ENCODE data around the gene TNFRSF25. TPM values are rescaled to one million over a fixed set of nuclear protein-coding genes. Genes with fewer than 3 reads are reported as not detected.

The TNFRSF25 gene
- total and polyA plus RNA-seq, 2 experiments from 2014 or later: 13.6 to 25.3 TPM

DNA sequence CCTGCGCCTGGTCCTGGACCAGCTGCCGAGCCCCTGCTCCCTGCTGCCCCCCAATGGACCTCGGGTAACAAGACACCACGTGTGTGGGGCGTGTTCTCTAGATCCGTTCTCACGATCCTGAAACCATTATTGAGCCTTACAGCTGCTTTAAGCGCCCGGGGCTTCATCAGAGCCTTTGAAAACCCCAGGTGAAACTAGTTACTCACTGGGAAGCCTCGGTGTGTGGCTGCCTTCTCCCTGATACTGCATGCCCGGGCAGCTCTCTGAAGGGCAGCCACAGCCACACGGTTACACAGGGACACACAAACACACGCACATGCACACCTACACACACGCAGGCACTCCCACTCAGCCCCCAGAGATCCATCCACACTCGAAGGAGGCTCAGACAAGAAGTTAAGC lies 51.5 kb downstream of the TNFRSF25 start:
- peak; percentile 96 for DNase-seq (ENCODE audit: low spot score)
- peaks cover 64% of the 10 kb centered on the region for H3K27me3 ChIP-seq (ENCODE audit: insufficient read depth)

GRCh38 chr1:6412896-6413295 lies 53.1 kb downstream of the TNFRSF25 start:
- no peaks in the 10 kb centered on the region for H3K36me3 Mint-ChIP-seq (ENCODE audit: low read depth)
- no peak overlapping the region for H3K27ac Mint-ChIP-seq
- Histone ChIP-seq H3K9me2 (ENCODE audit: insufficient read depth) (no peaks in the 10 kb centered on the region), H3K4me1 (ENCODE audit: insufficient read depth) (peaks cover 11% of the 10 kb centered on the region), H3F3A (replicated peaks; ENCODE audit: low read depth) (0 out of 2 replicates have a peak, but pooled peaks cover 6% of the 10 kb centered on the region), H3K36me3 (ENCODE audit: insufficient read depth) (no peaks in the 10 kb centered on the region), H3K27me3 (ENCODE audit: insufficient read depth) (peaks cover 49% of the 10 kb centered on the region), H2AFZ (no peak overlapping the region), H3K4me2 (no peak overlapping the region), H4K20me1 (replicated peaks; ENCODE audit: insufficient read depth) (peaks cover 5% of the 10 kb centered on the region; the same call in 1 of the 2 replicates), H3K4me3 (no peak overlapping the region), H3K79me2 (replicated peaks; ENCODE audit: insufficient read depth) (no peaks in the 10 kb centered on the region), H3K27ac (ENCODE audit: low read depth) (no peak overlapping the region)
- DNase-seq (ENCODE audit: low spot score) (no peak), ATAC-seq (no peak)
- no peak overlapping the region for H3K4me3 Mint-ChIP-seq
- peaks cover 46% of the 10 kb centered on the region for H3K27me3 Mint-ChIP-seq (ENCODE audit: insufficient read depth, low read depth, poor library complexity)
- peaks cover 9% of the 10 kb centered on the region for H3K4me1 Mint-ChIP-seq
- no peaks in the 10 kb centered on the region; the same call in 2 of the 3 replicates for H3K9me3 Mint-ChIP-seq
- TF ChIP-seq EZH2phosphoT487 (IDR thresholded peaks at IDR 0.05; ENCODE audit: unreplicated experiment) (no peak), EZH2 (IDR thresholded peaks at IDR 0.05; ENCODE audit: low read depth, unreplicated experiment) (no peak), ZNF114 (CRISPR knock-in tag; IDR thresholded peaks at IDR 0.05) (no peak), POLR2AphosphoS5 (IDR thresholded peaks at IDR 0.05; ENCODE audit: low read depth) (no peak), STAT1 (IDR thresholded peaks at IDR 0.05; ENCODE audit: unreplicated experiment) (no peak), NANOG (IDR thresholded peaks at IDR 0.05; ENCODE audit: borderline replicate concordance) (no peak), ZNF331 (CRISPR knock-in tag; IDR thresholded peaks at IDR 0.05; ENCODE audit: low read depth) (no peak), JUNB (IDR thresholded peaks at IDR 0.05; ENCODE audit: unreplicated experiment) (no peak)
- TF ChIP-seq, protein P1, sequence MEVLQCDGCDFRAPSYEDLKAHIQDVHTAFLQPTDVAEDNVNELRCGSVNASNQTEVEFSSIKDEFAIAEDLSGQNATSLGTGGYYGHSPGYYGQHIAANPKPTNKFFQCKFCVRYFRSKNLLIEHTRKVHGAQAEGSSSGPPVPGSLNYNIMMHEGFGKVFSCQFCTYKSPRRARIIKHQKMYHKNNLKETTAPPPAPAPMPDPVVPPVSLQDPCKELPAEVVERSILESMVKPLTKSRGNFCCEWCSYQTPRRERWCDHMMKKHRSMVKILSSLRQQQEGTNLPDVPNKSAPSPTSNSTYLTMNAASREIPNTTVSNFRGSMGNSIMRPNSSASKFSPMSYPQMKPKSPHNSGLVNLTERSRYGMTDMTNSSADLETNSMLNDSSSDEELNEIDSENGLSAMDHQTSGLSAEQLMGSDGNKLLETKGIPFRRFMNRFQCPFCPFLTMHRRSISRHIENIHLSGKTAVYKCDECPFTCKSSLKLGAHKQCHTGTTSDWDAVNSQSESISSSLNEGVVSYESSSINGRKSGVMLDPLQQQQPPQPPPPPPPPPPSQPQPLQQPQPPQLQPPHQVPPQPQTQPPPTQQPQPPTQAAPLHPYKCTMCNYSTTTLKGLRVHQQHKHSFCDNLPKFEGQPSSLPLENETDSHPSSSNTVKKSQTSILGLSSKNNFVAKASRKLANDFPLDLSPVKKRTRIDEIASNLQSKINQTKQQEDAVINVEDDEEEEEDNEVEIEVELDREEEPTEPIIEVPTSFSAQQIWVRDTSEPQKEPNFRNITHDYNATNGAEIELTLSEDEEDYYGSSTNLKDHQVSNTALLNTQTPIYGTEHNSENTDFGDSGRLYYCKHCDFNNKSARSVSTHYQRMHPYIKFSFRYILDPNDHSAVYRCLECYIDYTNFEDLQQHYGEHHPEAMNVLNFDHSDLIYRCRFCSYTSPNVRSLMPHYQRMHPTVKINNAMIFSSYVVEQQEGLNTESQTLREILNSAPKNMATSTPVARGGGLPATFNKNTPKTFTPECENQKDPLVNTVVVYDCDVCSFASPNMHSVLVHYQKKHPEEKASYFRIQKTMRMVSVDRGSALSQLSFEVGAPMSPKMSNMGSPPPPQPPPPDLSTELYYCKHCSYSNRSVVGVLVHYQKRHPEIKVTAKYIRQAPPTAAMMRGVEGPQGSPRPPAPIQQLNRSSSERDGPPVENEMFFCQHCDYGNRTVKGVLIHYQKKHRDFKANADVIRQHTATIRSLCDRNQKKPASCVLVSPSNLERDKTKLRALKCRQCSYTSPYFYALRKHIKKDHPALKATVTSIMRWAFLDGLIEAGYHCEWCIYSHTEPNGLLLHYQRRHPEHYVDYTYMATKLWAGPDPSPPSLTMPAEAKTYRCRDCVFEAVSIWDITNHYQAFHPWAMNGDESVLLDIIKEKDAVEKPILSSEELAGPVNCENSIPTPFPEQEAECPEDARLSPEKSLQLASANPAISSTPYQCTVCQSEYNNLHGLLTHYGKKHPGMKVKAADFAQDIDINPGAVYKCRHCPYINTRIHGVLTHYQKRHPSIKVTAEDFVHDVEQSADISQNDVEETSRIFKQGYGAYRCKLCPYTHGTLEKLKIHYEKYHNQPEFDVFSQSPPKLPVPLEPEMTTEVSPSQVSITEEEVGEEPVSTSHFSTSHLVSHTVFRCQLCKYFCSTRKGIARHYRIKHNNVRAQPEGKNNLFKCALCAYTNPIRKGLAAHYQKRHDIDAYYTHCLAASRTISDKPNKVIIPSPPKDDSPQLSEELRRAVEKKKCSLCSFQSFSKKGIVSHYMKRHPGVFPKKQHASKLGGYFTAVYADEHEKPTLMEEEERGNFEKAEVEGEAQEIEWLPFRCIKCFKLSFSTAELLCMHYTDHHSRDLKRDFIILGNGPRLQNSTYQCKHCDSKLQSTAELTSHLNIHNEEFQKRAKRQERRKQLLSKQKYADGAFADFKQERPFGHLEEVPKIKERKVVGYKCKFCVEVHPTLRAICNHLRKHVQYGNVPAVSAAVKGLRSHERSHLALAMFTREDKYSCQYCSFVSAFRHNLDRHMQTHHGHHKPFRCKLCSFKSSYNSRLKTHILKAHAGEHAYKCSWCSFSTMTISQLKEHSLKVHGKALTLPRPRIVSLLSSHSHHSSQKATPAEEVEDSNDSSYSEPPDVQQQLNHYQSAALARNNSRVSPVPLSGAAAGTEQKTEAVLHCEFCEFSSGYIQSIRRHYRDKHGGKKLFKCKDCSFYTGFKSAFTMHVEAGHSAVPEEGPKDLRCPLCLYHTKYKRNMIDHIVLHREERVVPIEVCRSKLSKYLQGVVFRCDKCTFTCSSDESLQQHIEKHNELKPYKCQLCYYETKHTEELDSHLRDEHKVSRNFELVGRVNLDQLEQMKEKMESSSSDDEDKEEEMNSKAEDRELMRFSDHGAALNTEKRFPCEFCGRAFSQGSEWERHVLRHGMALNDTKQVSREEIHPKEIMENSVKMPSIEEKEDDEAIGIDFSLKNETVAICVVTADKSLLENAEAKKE (CRISPR knock-in tag; IDR thresholded peaks at IDR 0.05): no peak

More for the DNA sequence above, 51.5 kb downstream of the TNFRSF25 start:
- Mint-ChIP-seq H3K27ac (peak overlapping the region; percentile 72), H3K27me3 (ENCODE audit: insufficient read depth, low read depth, poor library complexity) (peaks cover 56% of the 10 kb centered on the region), H3K36me3 (ENCODE audit: low read depth) (no peaks in the 10 kb centered on the region), H3K9me3 (no peaks in the 10 kb centered on the region; the same call in 2 of the 3 replicates), H3K4me3 (peak overlapping the region; percentile 38; the same call in 1 of the 3 replicates), H3K4me1 (peaks cover 9% of the 10 kb centered on the region)
- H3K4me2 ChIP-seq: peak overlapping the region; percentile 66
- H3F3A ChIP-seq (replicated peaks; ENCODE audit: low read depth): 0 out of 2 replicates have a peak, but pooled peaks cover 6% of the 10 kb centered on the region
- peak overlapping the region; percentile 67; the same call in 1 of the 2 replicates for H3K27ac ChIP-seq (ENCODE audit: low read depth)
- H4K20me1 ChIP-seq (replicated peaks; ENCODE audit: insufficient read depth): peaks cover 8% of the 10 kb centered on the region; the same call in 1 of the 2 replicates
- H2AFZ ChIP-seq: peak overlapping the region; percentile 33; the same call in 1 of the 2 replicates
- 0 out of 2 replicates have a peak overlapping the region, but pooled peaks have one; percentile 21 for H3K4me3 ChIP-seq
- no peaks in the 10 kb centered on the region for H3K9me2 ChIP-seq (ENCODE audit: insufficient read depth)
- no peaks in the 10 kb centered on the region for H3K79me2 ChIP-seq (replicated peaks; ENCODE audit: insufficient read depth)
- peaks cover 11% of the 10 kb centered on the region for H3K4me1 ChIP-seq (ENCODE audit: insufficient read depth)
- no peaks in the 10 kb centered on the region for H3K36me3 ChIP-seq (ENCODE audit: insufficient read depth)
- peak; percentile 76 for ATAC-seq
- peak; percentile 29; the same call in 1 of the 2 replicates for TF ChIP-seq CREB1 (CRISPR knock-in tag; IDR thresholded peaks at IDR 0.05; ENCODE audit: low read depth)
- TF ChIP-seq, protein P2, sequence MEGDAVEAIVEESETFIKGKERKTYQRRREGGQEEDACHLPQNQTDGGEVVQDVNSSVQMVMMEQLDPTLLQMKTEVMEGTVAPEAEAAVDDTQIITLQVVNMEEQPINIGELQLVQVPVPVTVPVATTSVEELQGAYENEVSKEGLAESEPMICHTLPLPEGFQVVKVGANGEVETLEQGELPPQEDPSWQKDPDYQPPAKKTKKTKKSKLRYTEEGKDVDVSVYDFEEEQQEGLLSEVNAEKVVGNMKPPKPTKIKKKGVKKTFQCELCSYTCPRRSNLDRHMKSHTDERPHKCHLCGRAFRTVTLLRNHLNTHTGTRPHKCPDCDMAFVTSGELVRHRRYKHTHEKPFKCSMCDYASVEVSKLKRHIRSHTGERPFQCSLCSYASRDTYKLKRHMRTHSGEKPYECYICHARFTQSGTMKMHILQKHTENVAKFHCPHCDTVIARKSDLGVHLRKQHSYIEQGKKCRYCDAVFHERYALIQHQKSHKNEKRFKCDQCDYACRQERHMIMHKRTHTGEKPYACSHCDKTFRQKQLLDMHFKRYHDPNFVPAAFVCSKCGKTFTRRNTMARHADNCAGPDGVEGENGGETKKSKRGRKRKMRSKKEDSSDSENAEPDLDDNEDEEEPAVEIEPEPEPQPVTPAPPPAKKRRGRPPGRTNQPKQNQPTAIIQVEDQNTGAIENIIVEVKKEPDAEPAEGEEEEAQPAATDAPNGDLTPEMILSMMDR (conservative IDR thresholded peaks at IDR 0.05; ENCODE audit: low read depth in 2 of 2): peak; percentile 75 to 83
- no peak for TF ChIP-seq POLR2AphosphoS5 (IDR thresholded peaks at IDR 0.05; ENCODE audit: low read depth)

Data from GM23338 (cell line).